Measurements from ENCODE around the gene TMPRSS9. TPM values are rescaled to one million over a fixed set of nuclear protein-coding genes. Genes with fewer than 3 reads are reported as not detected.

Gene TMPRSS9
- total RNA-seq, 1 experiment from 2014 or later = 0.57 TPM

- no peak overlapping the region for H3K27ac Mint-ChIP-seq
Observed at GRCh38 chr19:2340496-2341243, 19.4 kb upstream of the TMPRSS9 start.

More at GRCh38 chr19:2340496-2341243, 19.4 kb upstream of the TMPRSS9 start:
- H3K36me3 Mint-ChIP-seq = peaks cover 9% of the 10 kb centered on the region
- CTCF ChIA-PET = no interaction called here
- H3K27me3 Mint-ChIP-seq (ENCODE audit: low read depth) = no peaks in the 10 kb centered on the region
- no peak overlapping the region for H3K4me3 Mint-ChIP-seq
- TF ChIP-seq EMX1 (CRISPR knock-in tag; IDR thresholded peaks at IDR 0.05) (no peak), ZNF263 (CRISPR knock-in tag; IDR thresholded peaks at IDR 0.05; ENCODE audit: low read depth) (no peak), ZNF281 (CRISPR knock-in tag; IDR thresholded peaks at IDR 0.05) (no peak), JAZF1 (CRISPR knock-in tag; IDR thresholded peaks at IDR 0.05) (no peak), FOXP1 (CRISPR knock-in tag; IDR thresholded peaks at IDR 0.05; ENCODE audit: borderline replicate concordance) (no peak), ERG (CRISPR knock-in tag; IDR thresholded peaks at IDR 0.05) (no peak), IRF1 (CRISPR knock-in tag; IDR thresholded peaks at IDR 0.05) (no peak), MXD4 (CRISPR knock-in tag; IDR thresholded peaks at IDR 0.05; ENCODE audit: borderline replicate concordance) (no peak)
- TF ChIP-seq, protein P1, sequence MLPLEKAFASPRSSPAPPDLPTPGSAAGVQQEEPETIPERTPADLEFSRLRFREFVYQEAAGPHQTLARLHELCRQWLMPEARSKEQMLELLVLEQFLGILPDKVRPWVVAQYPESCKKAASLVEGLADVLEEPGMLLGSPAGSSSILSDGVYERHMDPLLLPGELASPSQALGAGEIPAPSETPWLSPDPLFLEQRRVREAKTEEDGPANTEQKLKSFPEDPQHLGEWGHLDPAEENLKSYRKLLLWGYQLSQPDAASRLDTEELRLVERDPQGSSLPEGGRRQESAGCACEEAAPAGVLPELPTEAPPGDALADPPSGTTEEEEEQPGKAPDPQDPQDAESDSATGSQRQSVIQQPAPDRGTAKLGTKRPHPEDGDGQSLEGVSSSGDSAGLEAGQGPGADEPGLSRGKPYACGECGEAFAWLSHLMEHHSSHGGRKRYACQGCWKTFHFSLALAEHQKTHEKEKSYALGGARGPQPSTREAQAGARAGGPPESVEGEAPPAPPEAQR (CRISPR knock-in tag; IDR thresholded peaks at IDR 0.05) = no peak
- TF ChIP-seq, protein P2, sequence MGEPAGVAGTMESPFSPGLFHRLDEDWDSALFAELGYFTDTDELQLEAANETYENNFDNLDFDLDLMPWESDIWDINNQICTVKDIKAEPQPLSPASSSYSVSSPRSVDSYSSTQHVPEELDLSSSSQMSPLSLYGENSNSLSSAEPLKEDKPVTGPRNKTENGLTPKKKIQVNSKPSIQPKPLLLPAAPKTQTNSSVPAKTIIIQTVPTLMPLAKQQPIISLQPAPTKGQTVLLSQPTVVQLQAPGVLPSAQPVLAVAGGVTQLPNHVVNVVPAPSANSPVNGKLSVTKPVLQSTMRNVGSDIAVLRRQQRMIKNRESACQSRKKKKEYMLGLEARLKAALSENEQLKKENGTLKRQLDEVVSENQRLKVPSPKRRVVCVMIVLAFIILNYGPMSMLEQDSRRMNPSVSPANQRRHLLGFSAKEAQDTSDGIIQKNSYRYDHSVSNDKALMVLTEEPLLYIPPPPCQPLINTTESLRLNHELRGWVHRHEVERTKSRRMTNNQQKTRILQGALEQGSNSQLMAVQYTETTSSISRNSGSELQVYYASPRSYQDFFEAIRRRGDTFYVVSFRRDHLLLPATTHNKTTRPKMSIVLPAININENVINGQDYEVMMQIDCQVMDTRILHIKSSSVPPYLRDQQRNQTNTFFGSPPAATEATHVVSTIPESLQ (CRISPR knock-in tag; IDR thresholded peaks at IDR 0.05) = no peak
- TF ChIP-seq, protein P3, sequence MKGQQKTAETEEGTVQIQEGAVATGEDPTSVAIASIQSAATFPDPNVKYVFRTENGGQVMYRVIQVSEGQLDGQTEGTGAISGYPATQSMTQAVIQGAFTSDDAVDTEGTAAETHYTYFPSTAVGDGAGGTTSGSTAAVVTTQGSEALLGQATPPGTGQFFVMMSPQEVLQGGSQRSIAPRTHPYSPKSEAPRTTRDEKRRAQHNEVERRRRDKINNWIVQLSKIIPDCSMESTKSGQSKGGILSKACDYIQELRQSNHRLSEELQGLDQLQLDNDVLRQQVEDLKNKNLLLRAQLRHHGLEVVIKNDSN (CRISPR knock-in tag; IDR thresholded peaks at IDR 0.05) = no peak
- ATAC-seq (no peak), DNase-seq (ENCODE audit: low spot score) (no peak)
- peaks cover 8% of the 10 kb centered on the region for H3K9me3 Mint-ChIP-seq
- POLR2A ChIA-PET = no interaction called here
- H3K4me1 Mint-ChIP-seq = no peaks in the 10 kb centered on the region

Measured in WTC11 (cell line).